ENCODE data around the gene DIS3L2. TPM values are rescaled to one million over a fixed set of nuclear protein-coding genes. Genes with fewer than 3 reads are reported as not detected.

The DIS3L2 gene, protein sequence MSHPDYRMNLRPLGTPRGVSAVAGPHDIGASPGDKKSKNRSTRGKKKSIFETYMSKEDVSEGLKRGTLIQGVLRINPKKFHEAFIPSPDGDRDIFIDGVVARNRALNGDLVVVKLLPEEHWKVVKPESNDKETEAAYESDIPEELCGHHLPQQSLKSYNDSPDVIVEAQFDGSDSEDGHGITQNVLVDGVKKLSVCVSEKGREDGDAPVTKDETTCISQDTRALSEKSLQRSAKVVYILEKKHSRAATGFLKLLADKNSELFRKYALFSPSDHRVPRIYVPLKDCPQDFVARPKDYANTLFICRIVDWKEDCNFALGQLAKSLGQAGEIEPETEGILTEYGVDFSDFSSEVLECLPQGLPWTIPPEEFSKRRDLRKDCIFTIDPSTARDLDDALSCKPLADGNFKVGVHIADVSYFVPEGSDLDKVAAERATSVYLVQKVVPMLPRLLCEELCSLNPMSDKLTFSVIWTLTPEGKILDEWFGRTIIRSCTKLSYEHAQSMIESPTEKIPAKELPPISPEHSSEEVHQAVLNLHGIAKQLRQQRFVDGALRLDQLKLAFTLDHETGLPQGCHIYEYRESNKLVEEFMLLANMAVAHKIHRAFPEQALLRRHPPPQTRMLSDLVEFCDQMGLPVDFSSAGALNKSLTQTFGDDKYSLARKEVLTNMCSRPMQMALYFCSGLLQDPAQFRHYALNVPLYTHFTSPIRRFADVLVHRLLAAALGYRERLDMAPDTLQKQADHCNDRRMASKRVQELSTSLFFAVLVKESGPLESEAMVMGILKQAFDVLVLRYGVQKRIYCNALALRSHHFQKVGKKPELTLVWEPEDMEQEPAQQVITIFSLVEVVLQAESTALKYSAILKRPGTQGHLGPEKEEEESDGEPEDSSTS
- total RNA-seq = 100 to 1,000 TPM in 1 of 4 donors, 10 to 100 TPM in 3; 40.6 to 105 (median 43.9) TPM

DNA sequence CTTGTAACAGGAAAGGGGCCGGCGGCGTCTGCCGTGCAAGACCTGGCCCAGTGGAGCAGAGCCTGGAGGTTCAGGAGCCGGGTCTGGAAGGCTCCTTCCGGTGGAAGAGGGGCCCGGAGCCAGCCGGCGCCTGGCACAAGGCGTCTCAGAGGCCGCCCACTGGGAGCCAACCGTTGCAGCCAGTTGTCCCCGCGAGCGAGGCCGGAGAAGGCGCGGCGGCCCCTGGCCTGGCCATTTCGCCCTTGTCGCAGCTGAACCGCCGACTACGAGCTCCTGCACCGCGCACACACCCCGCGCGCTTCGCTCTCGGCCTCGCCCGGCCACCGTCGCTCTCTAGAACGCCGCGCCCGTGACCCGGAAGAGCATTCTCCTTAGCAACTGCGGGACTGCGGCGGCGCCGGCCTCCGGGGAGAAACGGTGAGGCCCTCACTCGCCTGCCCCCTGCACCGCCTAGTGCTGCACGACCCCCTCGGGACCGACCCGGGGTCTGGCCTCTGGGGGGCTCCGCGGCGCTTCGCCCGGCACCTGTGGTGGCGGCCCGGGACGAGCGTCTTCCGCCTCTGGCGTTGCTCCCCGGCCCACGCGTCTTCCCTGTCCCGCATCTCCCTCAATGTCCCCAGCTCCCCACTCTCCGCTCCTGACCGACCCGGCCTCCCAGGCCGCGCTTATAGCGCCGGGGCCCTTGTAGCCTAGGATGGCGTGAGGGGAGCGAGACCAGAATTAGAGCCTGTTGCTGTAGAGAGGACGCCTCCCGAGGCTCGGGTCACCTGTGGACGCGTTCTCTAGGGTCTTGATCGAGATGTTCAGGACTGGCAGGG is at the start of gene DIS3L2:
TSS of gene DIS3L2 (plus strand) at position 365 of the 818 bp plus-strand sequence. CDS start 53,215 bp downstream, outside the sequence.
- 2% methylated on average over 10 of the region's 83 CpGs for WGBS
- peak; percentile 84 to 85 for DNase-seq (ENCODE audit: low spot score in 2 of 2)
- TF ChIP-seq POLR2AphosphoS5 (IDR thresholded peaks at IDR 0.05) (peak in 1 of 3 donors; percentile 96), POLR2A (IDR thresholded peaks at IDR 0.05) (peak; percentile 21 to 26), EP300 (IDR thresholded peaks at IDR 0.05) (no peak)
- TF ChIP-seq, protein P1, sequence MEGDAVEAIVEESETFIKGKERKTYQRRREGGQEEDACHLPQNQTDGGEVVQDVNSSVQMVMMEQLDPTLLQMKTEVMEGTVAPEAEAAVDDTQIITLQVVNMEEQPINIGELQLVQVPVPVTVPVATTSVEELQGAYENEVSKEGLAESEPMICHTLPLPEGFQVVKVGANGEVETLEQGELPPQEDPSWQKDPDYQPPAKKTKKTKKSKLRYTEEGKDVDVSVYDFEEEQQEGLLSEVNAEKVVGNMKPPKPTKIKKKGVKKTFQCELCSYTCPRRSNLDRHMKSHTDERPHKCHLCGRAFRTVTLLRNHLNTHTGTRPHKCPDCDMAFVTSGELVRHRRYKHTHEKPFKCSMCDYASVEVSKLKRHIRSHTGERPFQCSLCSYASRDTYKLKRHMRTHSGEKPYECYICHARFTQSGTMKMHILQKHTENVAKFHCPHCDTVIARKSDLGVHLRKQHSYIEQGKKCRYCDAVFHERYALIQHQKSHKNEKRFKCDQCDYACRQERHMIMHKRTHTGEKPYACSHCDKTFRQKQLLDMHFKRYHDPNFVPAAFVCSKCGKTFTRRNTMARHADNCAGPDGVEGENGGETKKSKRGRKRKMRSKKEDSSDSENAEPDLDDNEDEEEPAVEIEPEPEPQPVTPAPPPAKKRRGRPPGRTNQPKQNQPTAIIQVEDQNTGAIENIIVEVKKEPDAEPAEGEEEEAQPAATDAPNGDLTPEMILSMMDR (IDR thresholded peaks at IDR 0.05) = no peak
- Histone ChIP-seq H3K27ac (peak within 1 kb of the TSS; percentile 77), H3K36me3 (no peaks in the 10 kb centered on the region), H3K9me3 (no peaks in the 10 kb centered on the region), H3K27me3 (no peaks in the 10 kb centered on the region), H3K4me3 (peak within 1 kb of the TSS; percentile 93), H3K4me1 (peaks cover 28% of the 10 kb centered on the region)

DNA sequence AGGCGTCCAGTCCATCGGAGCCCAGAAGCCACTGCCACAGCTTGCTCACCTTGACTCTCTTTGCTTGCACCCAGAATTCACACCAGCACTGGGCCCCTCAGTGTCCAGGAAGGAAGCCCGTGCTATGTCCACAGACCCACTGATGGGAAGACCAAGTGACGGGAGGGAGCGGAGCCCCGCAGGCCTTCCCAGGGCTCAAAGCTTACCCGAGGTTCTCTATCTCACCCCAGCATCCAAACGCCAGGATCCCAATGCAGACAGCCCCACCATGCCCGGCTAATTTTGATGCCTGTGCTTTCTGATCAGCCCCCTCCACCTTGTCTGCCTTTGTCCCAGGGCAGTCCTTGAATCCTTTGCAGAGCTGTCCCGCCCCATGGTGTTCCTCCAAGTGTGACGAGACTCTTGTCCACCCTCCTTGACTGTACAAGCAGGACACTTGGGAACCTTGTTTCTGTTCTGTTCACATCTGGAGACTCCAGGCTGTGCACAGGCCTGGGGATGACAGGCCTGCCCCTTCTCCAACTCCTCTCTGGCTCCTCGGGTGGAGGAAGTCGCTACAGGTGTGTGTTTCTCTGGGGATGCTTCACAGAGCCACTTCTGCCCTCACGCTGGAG is 47.3 kb upstream of the DIS3L2 start:
- Histone ChIP-seq H3K36me3 (no peaks in the 10 kb centered on the region), H3K27me3 (peaks cover 8% of the 10 kb centered on the region), H3K9me3 (no peaks in the 10 kb centered on the region), H3K27ac (no peak overlapping the region), H3K4me3 (no peak overlapping the region), H3K4me1 (peaks cover 2% of the 10 kb centered on the region)
- DNase-seq (ENCODE audit: low spot score in 2 of 2) = no peak
- WGBS = 94% methylated on average over 13 of the region's 14 CpGs
- TF ChIP-seq EP300 (IDR thresholded peaks at IDR 0.05) = no peak
- TF ChIP-seq POLR2A (IDR thresholded peaks at IDR 0.05) = no peak
- TF ChIP-seq POLR2AphosphoS5 (IDR thresholded peaks at IDR 0.05) = no peak
- TF ChIP-seq, protein P1 (IDR thresholded peaks at IDR 0.05) = no peak

DNA sequence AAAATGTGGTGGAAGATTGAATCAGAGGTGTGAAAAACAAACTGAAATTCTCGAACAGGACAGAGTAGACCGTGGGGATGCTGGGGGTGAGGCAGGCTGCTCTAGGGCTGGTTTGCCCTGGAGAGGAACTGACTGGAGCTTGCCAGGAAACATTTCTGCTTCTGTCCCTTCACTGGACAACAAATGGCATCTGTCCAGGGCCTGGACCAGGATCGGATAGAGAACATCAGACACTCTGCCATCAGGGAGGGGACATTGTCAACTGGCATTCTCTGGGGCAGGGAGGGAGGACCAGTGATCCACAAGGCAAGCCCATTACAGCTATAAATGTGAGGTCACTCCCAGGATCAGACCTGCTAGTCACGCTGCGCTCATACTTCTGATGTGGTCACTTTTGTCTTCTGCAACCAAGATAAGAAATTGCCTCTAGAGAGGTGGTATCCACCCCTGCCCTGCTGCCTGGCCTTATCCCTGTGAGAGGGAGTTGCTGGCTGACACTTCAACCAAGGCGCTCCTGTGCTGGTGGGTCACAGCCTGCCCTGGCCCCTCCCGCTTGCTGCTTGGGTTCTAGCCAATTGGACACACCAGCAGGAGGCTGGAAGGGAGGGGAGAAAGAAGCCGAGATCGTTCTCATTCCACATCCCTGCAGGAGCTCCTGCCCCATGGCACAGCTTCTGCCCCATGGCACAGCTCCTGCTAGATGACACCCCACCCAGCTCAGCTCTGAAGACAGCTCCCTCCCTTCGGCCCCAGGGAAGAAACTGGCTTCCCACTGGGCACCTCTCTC is 44.0 kb upstream of the DIS3L2 start:
- Histone ChIP-seq H3K9me3 (no peaks in the 10 kb centered on the region), H3K36me3 (no peaks in the 10 kb centered on the region), H3K4me3 (no peak overlapping the region), H3K27me3 (peaks cover 9% of the 10 kb centered on the region), H3K27ac (no peak overlapping the region), H3K4me1 (peaks cover 2% of the 10 kb centered on the region)
- 47% methylated on average over 9 of the region's 10 CpGs for WGBS
- DNase-seq (ENCODE audit: low spot score in 2 of 2) = no peak
- TF ChIP-seq, protein P1 (IDR thresholded peaks at IDR 0.05) = no peak
- no peak for TF ChIP-seq POLR2AphosphoS5 (IDR thresholded peaks at IDR 0.05)
- TF ChIP-seq POLR2A (IDR thresholded peaks at IDR 0.05) = no peak

DNA sequence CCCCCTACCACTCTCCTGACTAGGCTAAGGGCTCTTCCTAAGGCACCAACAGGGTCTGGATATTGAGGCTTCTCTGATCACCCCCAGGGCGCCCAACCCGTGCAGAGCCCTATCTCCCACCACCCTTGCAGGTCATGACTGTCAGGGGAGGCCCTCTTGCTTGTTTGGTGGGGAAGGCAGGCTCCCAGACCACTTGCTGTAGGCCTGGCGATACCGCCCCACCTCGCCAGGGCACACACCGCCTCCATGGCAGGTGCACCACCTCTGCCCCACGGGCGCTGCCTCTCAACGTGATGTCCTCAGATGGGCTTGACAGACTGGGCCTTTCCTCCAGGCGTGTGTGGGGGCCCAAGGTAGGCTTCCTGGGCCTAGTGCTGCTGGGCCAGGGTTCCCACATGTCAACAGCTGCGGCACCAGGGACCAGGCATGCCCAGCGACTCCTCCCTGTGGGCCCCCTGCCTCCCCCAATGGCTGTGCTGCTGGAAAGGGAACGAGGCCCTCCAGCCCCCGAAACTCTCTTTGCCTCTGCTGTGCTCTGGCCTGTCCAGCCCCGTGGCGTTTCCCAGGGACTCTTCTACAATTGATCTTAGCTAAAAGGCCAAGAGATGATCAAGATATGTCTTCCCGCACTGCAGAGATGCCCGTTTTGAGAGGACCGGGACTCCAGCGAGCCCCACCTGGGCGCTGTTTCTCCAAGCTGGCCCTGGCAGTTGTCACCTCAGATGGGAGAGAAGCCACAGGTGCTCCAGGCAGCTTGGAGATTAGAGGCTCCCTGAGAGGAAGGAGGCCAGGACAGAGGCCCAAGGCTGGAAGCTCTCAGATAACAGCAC is 42.8 kb upstream of the DIS3L2 start:
- peaks cover 21% of the 10 kb centered on the region for H3K27me3 ChIP-seq
- H3K36me3 ChIP-seq = no peaks in the 10 kb centered on the region
- WGBS = 100% methylated on average over 1 of the region's 21 CpGs
- no peak overlapping the region for H3K27ac ChIP-seq
- peaks cover 2% of the 10 kb centered on the region for H3K4me1 ChIP-seq
- no peaks in the 10 kb centered on the region for H3K9me3 ChIP-seq
- no peak for TF ChIP-seq POLR2A (IDR thresholded peaks at IDR 0.05)
- no peak for TF ChIP-seq POLR2AphosphoS5 (IDR thresholded peaks at IDR 0.05)
- TF ChIP-seq, protein P1 (IDR thresholded peaks at IDR 0.05) = no peak
- no peak for TF ChIP-seq EP300 (IDR thresholded peaks at IDR 0.05)
- no peak for DNase-seq (ENCODE audit: low spot score in 2 of 2)
- H3K4me3 ChIP-seq = no peak overlapping the region
